B cell (primary cell): ENCODE data around the gene SEMA4C.

ENCODE experiments used
- CTCF ChIP-seq: fragments of 200-600 bp; IDR thresholded peaks from one replicate; pipeline ENCODE4 v1.8.0; 2022; ENCODE audit warnings: antibody characterized with exemption, mild to moderate bottlenecking
- EZH2 ChIP-seq: IDR thresholded peaks from 2 replicates; pipeline ENCODE4 v1.6.1; 2012; ENCODE audit warnings: borderline replicate concordance, low read depth, mild to moderate bottlenecking, moderate library complexity, low read length; ENCODE audit not compliant: insufficient read depth, poor library complexity, severe bottlenecking

- TF ChIP-seq CTCF = no peak
- TF ChIP-seq EZH2 = no peak
These were observed 33.4 kb upstream of the SEMA4C start for GRCh38 chr2:96903318-96903717.
